GM12801 (cell line): Measurements from ENCODE around the gene KCNH3.

ENCODE experiments used
- TF ChIP-seq, protein P1 (sequence below): IDR thresholded peaks from one replicate; pipeline ENCODE4 v1.5.1; 2011; ENCODE audit warnings: control low read depth; ENCODE audit not compliant: insufficient read length; ENCODE audit errors: extremely low read depth

The KCNH3 gene

DNA sequence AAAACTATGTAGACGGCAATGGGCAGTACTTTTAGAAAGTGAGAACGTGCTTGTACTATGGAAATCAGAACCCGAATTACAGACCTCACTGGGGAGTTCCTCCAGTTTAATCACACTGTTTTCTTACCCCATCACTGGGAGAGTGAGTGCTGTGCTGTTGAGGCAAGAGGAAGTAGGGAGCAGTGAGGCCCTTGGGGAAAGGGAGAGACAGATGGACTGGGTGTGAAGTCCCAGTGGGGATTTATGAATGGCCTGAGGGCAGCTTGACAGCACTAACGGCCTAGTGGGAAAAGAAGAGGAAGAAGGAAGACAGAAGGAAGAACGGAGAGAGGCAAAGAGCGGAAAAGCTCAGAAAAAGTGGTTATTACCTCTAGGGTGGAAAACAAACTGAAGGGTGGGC lies 23.4 kb downstream of the KCNH3 start:
- TF ChIP-seq, protein P1, sequence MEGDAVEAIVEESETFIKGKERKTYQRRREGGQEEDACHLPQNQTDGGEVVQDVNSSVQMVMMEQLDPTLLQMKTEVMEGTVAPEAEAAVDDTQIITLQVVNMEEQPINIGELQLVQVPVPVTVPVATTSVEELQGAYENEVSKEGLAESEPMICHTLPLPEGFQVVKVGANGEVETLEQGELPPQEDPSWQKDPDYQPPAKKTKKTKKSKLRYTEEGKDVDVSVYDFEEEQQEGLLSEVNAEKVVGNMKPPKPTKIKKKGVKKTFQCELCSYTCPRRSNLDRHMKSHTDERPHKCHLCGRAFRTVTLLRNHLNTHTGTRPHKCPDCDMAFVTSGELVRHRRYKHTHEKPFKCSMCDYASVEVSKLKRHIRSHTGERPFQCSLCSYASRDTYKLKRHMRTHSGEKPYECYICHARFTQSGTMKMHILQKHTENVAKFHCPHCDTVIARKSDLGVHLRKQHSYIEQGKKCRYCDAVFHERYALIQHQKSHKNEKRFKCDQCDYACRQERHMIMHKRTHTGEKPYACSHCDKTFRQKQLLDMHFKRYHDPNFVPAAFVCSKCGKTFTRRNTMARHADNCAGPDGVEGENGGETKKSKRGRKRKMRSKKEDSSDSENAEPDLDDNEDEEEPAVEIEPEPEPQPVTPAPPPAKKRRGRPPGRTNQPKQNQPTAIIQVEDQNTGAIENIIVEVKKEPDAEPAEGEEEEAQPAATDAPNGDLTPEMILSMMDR, result no peak

DNA sequence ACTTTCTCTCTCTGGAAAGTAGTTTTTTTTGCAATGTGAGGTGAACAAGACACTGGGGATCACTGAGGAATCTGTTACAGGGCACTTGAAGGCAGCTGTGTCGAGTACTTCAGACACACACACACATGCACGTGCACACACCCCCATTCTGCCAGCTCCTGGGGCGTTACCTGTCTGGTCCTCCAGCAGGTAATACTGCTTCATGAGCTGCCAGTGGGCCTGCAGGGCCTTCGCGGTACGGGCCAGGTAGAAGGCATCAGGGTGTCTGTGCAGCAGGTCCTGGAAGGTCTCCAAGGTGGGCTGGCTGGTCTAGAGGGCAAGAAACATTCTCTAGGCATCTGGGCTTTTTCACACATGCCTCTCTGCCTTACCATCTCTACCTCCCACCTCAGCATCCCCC lies 24.0 kb downstream of the KCNH3 start:
- TF ChIP-seq, protein P1, result no peak

GRCh38 chr12:49563951-49564685 lies 25.3 kb downstream of the KCNH3 start:
- TF ChIP-seq, protein P1, result no peak

- TF ChIP-seq, protein P1, result no peak
Observed at GRCh38 chr12:49564686-49565405, 26.0 kb downstream of the KCNH3 start.

DNA sequence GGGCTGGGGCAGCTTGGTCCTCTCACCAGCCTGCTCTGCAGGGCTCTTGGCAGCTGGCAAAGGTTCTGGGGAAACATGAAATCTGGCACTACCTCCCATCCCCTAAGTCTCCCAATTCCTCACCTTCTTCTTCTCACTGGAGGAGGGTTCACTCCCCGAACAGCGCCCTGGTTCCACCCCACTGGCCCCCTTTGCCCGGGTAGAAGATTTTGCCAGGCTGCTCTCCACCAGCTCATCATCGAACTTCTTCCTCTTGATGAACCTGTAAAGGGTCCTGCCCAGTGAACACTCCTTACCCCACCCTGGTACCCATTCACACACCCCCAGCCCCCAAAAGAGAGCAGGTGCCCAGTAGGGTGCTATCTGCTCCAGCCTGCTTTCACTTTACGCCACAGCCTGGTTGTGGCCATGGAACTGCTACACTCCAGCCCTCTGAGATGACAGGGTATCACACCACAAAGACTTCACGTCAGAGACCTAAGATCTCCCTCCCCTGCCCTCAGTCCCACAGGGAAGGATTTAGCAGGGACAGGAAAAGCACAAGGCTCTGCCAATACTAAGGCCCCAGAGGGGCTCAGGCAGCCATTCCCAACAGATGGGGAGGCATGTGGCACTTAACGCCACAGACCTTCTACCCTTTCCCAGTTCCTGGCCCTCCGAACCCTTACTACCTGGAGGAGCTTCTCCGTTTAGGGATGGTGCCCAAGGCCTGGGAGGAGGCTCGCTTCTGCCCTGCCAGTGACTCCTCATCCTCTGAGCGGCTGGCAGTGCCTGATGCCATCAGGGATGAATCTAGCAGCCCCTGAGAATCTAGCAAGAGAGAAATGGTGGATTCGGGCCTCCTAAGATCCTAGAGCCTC lies 26.8 kb downstream of the KCNH3 start:
- TF ChIP-seq, protein P1, result no peak

- TF ChIP-seq, protein P1, result no peak
Observed at GRCh38 chr12:49566361-49566760, 27.5 kb downstream of the KCNH3 start.

DNA sequence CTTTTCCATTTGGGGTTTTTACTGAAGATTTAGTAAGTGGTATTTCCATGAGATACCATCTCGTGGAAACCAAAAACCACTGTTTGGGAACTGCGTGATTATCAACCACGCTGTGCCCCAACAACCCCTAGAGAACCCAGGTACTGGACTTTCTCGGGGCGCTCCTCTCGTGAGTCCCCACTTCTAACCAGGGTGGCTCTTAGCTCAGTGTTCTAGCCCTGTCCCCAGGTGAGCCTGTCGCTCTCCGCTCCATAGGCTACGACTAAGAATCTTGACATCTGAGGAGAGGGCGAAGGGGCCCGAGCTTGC lies 28.4 kb downstream of the KCNH3 start:
- TF ChIP-seq, protein P1, result no peak
